GM19025 (cell line): ENCODE results near the gene LILRB1.
"Not testable (repeated sequence)": the region's sequence is repeated elsewhere in the genome, so short reads cannot be mapped to it uniquely, and the experiment has no call there.

ENCODE experiments used
- ATAC-seq: cut with Tn5 transposase; IDR thresholded peaks from one replicate; pipeline ENCODE4 v1.9.1; 2021; ENCODE audit warnings: mild to moderate bottlenecking, low read depth, moderate library complexity; ENCODE audit not compliant: unreplicated experiment

The LILRB1 gene

GRCh38 chr19:54624234-54624633, 6.0 kb upstream of the LILRB1 start:
- ATAC-seq = not testable (repeated sequence)

GRCh38 chr19:54624934-54625730, 5.2 kb upstream of the LILRB1 start:
- not testable (repeated sequence) for ATAC-seq

GRCh38 chr19:54626757-54627156, 3.5 kb upstream of the LILRB1 start:
- ATAC-seq = no peak

- ATAC-seq = not testable (repeated sequence)
Observed at GRCh38 chr19:54627912-54628311, 2.4 kb upstream of the LILRB1 start.

GRCh38 chr19:54630782-54631181, 498 bp downstream of the LILRB1 start:
- ATAC-seq = no peak

GRCh38 chr19:54631489-54632337, 1.4 kb downstream of the LILRB1 start:
- ATAC-seq = not testable (repeated sequence)

GRCh38 chr19:54632517-54632916, 2.2 kb downstream of the LILRB1 start:
- not testable (repeated sequence) for ATAC-seq

- no peak for ATAC-seq
Observed at GRCh38 chr19:54633401-54633800, 3.1 kb downstream of the LILRB1 start.

GRCh38 chr19:54636081-54636480, 5.8 kb downstream of the LILRB1 start:
- ATAC-seq = not testable (repeated sequence)

GRCh38 chr19:54638683-54639082, 8.4 kb downstream of the LILRB1 start:
- no peak for ATAC-seq

GRCh38 chr19:54642953-54643352, 12.7 kb downstream of the LILRB1 start:
- not testable (repeated sequence) for ATAC-seq

GRCh38 chr19:54643583-54643982, 13.3 kb downstream of the LILRB1 start:
- not testable (repeated sequence) for ATAC-seq

- ATAC-seq = no peak
Observed at GRCh38 chr19:54644056-54644455, 13.8 kb downstream of the LILRB1 start.

GRCh38 chr19:54646331-54646841, 16.1 kb downstream of the LILRB1 start:
- ATAC-seq = no peak

GRCh38 chr19:54648129-54648528, 17.8 kb downstream of the LILRB1 start:
- ATAC-seq = no peak

- ATAC-seq = no peak
Observed at GRCh38 chr19:54650108-54650655, 19.9 kb downstream of the LILRB1 start.

- ATAC-seq = no peak
Observed at GRCh38 chr19:54653181-54653809, 23.0 kb downstream of the LILRB1 start.

- ATAC-seq = no peak
Observed at GRCh38 chr19:54654447-54655321, 24.4 kb downstream of the LILRB1 start.

- no peak for ATAC-seq
Observed at GRCh38 chr19:54659300-54659699, 29.0 kb downstream of the LILRB1 start.

- no peak for ATAC-seq
Observed at GRCh38 chr19:54660306-54660705, 30.0 kb downstream of the LILRB1 start.
